ENCODE measurements around the gene SCARB1. TPM values are rescaled to one million over a fixed set of nuclear protein-coding genes. Genes with fewer than 3 reads are reported as not detected.

The SCARB1 gene
- total and polyA plus RNA-seq, 9 of the 15 experiments (the other 6 are each of a cell fraction or from before 2014, with no cell fraction given), result 0.56 to 157 (median 52.8) TPM

DNA sequence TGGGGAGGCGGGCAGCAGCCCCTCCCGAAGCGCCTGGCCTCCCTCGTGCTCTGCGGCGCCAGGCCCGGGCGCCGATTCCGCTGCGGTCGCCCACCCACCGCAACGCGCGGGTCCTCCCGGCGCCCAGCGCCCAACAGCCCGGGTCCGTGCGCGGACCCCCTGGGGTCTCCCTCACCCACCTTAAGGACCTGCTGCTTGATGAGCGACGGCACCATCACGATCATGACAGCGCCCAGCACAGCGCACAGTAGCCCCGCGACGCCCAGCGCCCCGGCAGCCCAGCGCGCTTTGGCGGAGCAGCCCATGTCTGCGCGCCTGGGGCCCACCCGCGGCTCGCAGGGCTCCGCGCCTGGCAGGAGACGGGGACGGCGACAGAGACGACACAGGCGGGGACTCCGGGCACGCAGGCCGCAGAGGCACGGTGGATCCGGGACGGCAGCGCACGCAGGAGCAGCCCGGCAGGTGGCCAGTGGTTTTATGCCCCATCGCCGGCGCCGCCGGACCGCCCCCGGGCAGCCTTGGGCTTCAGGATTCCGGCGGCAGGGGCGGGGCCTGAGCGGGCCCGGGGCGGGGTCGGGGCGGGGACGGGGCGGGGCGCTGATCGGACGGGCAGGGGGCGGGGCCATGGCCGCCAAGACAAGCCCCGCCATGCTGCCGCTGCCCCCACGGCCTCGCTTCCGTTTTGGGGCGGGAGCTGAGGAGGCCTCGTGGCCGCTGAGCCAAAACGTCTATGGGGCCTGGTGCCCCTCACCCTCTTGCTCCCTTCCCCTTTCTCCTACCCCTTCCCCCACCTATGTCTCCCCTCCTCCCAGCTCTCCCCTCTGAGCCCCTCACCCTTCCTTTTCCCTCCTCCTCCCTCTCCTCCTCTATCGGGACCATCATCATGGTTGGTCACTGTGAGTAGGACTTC is at the start of gene SCARB1 (continued):
- no peak for TF ChIP-seq ZNF280A (IDR thresholded peaks at IDR 0.05; ENCODE audit: low read depth, partially characterized antibody)
- TF ChIP-seq ZNF212 (CRISPR knock-in tag; IDR thresholded peaks at IDR 0.05), result no peak
- TF ChIP-seq PURB (CRISPR knock-in tag; IDR thresholded peaks at IDR 0.05; ENCODE audit: low read depth), result no peak
- no peak for TF ChIP-seq CBX2 (IDR thresholded peaks at IDR 0.05; ENCODE audit: insufficient read depth, low read length, poor library complexity, severe bottlenecking)
- peak; percentile 55; the same call in 1 of the 2 replicates for TF ChIP-seq CREM (IDR thresholded peaks at IDR 0.05; ENCODE audit: low read depth)
- no peak for TF ChIP-seq ZNF134 (CRISPR knock-in tag; conservative IDR thresholded peaks at IDR 0.05)
- TF ChIP-seq ZNF644 (tag; IDR thresholded peaks at IDR 0.05; ENCODE audit: low read depth), result no peak
- TF ChIP-seq ILF3 (IDR thresholded peaks at IDR 0.05; ENCODE audit: borderline replicate concordance), result no peak
- TF ChIP-seq FOXA3 (CRISPR knock-in tag; conservative IDR thresholded peaks at IDR 0.05 in 1 of 2, IDR thresholded peaks at IDR 0.05 in 1 of 2), result peak in 1 of 2 experiments; percentile 60; a peak in 1 of 4 replicates
- no peak for TF ChIP-seq FOS (IDR thresholded peaks at IDR 0.05; ENCODE audit: extremely low read depth, insufficient read length)
- TF ChIP-seq ZNF253 (CRISPR knock-in tag; conservative IDR thresholded peaks at IDR 0.05), result no peak
- peak; percentile 85 for TF ChIP-seq POLR2B (IDR thresholded peaks at IDR 0.05; ENCODE audit: low read depth, partially characterized antibody)
- TF ChIP-seq RCOR1 (IDR thresholded peaks at IDR 0.05; ENCODE audit: borderline replicate concordance in 1 of 2, low read depth in 2 of 2, low read length in 2 of 2), result 0 out of 4 replicates have a peak, but pooled peaks of 1 of the 2 experiments have one; percentile 2
- TF ChIP-seq ZKSCAN3 (CRISPR knock-in tag; IDR thresholded peaks at IDR 0.05), result no peak
- peak; percentile 92 for TF ChIP-seq BRD9 (IDR thresholded peaks at IDR 0.05; ENCODE audit: low read depth, partially characterized antibody)
- TF ChIP-seq MTA3 (IDR thresholded peaks at IDR 0.05; ENCODE audit: borderline replicate concordance), result peak; percentile 66; the same call in 1 of the 2 replicates
- no peak for TF ChIP-seq MYBL2 (IDR thresholded peaks at IDR 0.05; ENCODE audit: low read depth)
- TF ChIP-seq MYBL2 (CRISPR knock-in tag; IDR thresholded peaks at IDR 0.05; ENCODE audit: borderline replicate concordance), result no peak
- TF ChIP-seq CEBPB (tag; IDR thresholded peaks at IDR 0.05), result no peak
- no peak for TF ChIP-seq ZNF280B (CRISPR knock-in tag; IDR thresholded peaks at IDR 0.05)
- TF ChIP-seq E2F4 (CRISPR knock-in tag; IDR thresholded peaks at IDR 0.05; ENCODE audit: low read depth), result no peak
- peak; percentile 71; the same call in 1 of the 2 replicates for TF ChIP-seq NR3C1 (CRISPR knock-in tag; IDR thresholded peaks at IDR 0.05)
- TF ChIP-seq ZFPM2 (CRISPR knock-in tag; IDR thresholded peaks at IDR 0.05), result no peak
